Tibial nerve (tissue), 3 donors: ENCODE data around the gene RASAL3.

ENCODE experiments used
- POLR2A ChIP-seq, 2 donors: fragments of 450-650 bp; IDR thresholded peaks; one replicate each; pipeline ENCODE4 v1.6.1; 2017; ENCODE audit warnings: antibody characterized with exemption in 2 of 2, mild to moderate bottlenecking in 2 of 2, moderate library complexity in 2 of 2
- TF ChIP-seq, protein P1 (sequence below), 5 experiments: fragments of 200-600 bp in 3 of 5; fragments of 450-650 bp in 2 of 5; sonication (generic) in 3 of 5; IDR thresholded peaks; one replicate each; pipeline ENCODE4 v1.5.1; 2016 to 2019; ENCODE audit warnings: antibody characterized with exemption in 5 of 5, mild to moderate bottlenecking in 3 of 5, moderate library complexity in 2 of 5

DNA sequence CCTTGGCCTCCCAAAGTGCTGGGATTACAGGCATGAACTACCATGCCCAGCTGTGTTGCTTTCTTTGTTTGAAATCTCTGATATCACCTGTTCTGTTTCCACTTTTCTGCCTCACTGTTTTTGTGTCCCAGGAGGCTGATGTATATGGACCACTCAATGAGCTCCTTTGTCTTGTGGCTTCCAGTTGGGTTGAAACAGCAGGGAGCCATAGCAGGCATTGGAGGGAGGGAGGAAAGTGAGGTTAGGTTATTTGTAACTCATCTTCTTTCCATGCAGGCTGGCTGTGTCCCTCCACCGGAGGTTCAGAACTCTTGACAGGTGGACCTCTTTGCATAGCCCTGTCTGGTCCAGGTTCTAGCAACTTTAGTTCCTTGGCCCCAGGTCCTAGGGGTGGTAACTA is 37.9 kb upstream of the RASAL3 start:
- TF ChIP-seq, protein P1, sequence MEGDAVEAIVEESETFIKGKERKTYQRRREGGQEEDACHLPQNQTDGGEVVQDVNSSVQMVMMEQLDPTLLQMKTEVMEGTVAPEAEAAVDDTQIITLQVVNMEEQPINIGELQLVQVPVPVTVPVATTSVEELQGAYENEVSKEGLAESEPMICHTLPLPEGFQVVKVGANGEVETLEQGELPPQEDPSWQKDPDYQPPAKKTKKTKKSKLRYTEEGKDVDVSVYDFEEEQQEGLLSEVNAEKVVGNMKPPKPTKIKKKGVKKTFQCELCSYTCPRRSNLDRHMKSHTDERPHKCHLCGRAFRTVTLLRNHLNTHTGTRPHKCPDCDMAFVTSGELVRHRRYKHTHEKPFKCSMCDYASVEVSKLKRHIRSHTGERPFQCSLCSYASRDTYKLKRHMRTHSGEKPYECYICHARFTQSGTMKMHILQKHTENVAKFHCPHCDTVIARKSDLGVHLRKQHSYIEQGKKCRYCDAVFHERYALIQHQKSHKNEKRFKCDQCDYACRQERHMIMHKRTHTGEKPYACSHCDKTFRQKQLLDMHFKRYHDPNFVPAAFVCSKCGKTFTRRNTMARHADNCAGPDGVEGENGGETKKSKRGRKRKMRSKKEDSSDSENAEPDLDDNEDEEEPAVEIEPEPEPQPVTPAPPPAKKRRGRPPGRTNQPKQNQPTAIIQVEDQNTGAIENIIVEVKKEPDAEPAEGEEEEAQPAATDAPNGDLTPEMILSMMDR (IDR thresholded peaks at IDR 0.05): no peak
- TF ChIP-seq POLR2A (IDR thresholded peaks at IDR 0.05): no peak
